GM19455 (cell line): Measurements from ENCODE around the gene PLA2G4B.
"Not testable (repeated sequence)": the region's sequence is repeated elsewhere in the genome, so short reads cannot be mapped to it uniquely, and the experiment has no call there.

Source experiments
- ATAC-seq: cut with Tn5 transposase; IDR thresholded peaks from one replicate; pipeline ENCODE4 v1.9.1; 2021; ENCODE audit not compliant: unreplicated experiment

Gene PLA2G4B

DNA sequence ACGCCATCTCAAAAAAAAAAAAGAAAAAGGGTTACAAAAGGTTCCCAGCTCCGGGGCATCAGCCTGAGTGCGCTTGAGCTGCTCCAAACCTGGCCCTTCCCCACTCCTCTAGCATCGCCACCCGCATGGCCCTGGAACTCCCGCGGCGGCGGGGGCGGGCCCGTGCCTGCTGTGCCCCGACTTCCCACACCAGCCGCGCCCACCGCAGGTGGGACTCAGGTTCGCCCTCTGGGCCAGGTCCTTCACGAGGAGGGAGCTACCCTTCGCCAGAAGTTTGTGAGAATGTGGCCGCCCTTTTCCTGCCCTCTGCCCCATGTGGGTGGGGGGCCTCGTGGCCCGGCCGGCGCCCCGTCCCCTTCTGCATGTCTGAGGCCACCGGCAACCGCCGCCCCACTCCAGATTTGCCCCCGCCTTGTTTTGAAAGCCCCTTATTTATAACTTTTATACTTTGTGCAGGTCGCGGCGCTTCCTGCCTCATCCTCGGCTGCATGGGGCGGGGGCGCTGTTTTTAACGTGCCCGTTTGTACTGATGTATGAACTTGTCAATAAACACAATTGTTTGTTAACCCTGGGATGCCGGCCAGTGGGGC is 11.3 kb upstream of the PLA2G4B start:
- peak; percentile 3 for ATAC-seq

- peak; percentile 65 for ATAC-seq
These were observed 10.5 kb upstream of the PLA2G4B start, which contains the start of gene JMJD7 for GRCh38 chr15:41827880-41828806. TSS of gene JMJD7 (plus strand) at chr15:41828092. CDS start at chr15:41828125, 33 bp downstream.

- ATAC-seq: no peak
These were observed 9.9 kb upstream of the PLA2G4B start for GRCh38 chr15:41828807-41829141.

DNA sequence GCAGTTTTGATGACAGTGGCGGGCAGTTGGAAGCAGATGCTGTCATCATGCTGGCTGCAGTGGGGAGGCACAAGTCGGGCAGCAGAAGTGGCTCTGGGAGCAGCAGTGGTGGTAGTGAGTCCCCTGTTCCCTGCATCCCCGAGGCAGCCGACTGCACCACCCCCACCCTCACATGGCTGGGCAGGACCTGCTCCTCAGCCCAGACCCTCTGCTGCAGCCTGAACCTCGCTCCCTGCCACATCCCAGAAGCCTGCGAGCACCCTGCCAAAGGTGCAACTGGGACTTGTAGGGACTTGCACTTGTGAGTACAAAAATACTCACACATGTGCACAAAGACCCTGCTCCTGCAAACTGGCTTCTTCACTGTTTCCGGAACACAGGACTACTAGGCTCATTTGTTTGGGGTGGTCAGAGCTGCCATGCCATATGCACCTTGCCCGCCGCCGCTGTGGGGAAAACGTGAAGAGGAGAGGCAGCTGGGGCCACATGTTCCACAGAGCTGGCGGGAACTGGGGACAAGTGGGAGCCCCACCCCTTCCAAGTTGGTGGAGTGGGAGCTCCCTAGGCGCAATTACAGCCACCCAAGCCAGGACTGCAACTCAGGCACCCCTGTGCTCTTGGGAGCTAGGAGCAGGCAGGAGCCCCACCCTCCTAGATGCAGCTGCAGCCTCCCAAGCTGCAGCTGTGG is 8.5 kb upstream of the PLA2G4B start:
- ATAC-seq: no peak

DNA sequence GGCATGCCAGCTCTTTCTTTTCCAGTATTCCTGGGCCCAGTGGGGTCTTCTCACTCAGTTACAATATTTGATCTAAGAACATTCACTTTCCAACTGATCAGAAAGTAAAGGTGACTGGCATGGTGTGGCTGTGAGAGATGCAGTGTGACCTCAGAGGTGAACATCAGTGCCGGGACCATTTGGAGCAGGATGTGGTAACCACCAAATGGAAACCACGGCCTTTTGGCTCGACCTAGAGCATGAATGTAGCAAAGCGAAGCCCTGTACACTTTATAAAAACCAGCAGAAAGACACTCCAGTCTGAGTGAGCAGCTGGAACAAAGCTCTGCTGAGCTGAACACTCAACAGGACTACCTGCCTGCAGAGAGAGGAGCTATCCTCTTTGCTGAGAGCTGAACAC is 7.4 kb upstream of the PLA2G4B start:
- not testable (repeated sequence) for ATAC-seq

DNA sequence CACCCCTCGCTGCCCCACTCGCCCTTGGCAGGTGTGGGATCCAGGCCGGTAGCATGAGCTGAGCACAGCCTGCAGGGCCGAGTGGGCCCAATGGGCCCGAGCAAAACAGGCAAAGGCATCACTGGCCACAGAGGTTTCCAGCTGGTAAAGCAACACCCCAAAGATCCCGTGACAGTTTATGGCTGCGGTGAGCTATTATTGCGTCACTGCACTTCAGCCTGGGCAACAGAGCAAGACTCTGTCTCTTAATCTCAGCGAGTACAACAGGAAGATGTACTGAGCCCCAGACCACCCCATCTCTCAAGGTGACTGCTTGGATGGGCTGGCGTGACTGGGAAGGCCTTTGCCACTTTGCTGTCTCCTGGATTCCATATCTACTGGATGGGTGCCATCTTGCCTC is 6.4 kb upstream of the PLA2G4B start:
- no peak for ATAC-seq

DNA sequence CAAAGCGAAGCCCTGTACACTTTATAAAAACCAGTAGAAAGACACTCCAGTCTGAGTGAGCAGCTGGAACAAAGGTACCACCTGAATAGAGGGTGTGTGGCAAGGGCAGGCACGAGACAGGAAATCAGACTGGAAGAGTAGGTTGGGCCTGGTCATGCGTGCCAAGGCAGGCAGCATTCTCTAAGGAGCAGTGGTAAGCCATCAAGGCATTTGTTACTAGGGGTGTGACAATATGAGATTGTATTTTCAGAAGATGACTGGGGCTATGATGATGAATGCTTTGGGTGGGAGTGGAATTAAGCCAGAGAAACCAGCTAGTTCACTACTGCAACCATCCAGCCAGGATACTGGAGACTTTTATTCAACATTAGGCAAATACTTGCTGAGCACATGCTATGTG is 5.8 kb upstream of the PLA2G4B start:
- no peak for ATAC-seq

DNA sequence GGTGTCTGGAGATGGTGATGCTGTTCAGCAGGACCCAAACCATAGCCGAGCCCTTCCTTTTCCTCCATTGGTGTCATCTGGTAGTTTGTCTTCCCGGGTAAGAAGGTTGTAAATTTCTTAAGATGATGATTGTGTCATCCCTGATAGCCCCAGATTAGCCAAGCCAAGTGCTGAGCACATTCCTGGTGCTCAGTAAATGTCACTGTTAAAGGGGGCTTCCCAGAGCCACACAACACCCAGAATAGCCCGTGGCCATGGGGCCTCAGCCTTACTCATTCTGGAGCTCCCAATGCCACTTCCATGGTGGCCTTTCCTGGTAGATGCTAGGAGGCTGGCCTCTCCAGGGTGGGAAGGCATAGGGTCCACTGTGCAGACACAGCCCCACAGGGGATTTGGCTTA is 4.6 kb upstream of the PLA2G4B start:
- ATAC-seq: no peak

DNA sequence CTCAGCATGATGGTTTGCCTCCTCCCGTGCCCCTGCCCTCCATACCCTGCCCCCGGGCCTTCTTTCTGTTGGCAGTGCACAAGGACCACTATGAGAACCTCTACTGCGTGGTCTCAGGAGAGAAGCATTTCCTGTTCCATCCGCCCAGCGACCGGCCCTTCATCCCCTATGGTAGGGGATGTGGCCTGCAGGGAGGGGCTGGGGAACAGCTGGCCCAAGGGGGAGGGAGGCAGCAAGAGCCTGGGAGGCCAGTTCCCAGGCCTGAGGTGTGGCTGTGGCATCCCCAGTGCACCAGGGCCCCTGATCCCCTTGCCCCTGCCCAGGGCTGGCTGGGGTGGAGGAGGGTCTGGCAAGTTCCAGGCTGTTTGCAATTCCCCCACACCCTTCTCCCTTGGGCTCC is 2.6 kb upstream of the PLA2G4B start:
- ATAC-seq: no peak

DNA sequence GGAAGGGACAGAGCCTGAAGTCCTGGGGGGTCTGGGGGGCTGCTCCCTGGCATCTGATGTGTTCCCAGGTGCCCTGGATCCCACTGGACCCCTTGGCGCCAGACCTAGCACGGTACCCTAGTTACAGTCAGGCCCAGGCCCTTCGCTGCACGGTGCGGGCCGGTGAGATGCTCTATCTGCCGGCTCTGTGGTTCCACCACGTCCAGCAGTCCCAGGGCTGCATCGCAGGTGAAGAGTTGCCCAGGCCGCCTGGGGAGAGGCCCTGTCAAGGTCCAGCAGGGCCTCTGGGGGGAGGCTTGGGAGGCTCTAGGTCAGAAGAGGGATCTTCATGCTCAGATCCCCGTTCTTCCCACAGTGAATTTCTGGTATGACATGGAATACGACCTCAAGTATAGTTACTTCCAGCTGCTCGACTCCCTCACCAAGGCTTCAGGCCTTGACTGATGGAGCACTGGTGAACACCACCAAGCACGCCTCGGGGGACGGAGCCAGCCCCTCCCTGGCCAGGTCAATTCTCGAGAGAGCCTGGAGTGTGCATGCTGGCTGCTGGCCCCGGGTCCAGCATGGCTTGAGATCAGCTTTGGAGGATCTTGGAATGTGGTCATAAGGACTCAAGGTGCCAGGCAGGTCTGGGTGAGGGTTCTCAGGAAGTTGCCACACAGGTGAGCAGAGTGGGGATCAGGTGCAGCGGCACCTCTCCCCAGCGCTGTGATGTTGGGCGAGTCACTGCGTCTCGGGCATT is 1.8 kb upstream of the PLA2G4B start:
- ATAC-seq: no peak

- no peak for ATAC-seq
These were observed 1.3 kb downstream of the PLA2G4B start for GRCh38 chr15:41839781-41840491.

DNA sequence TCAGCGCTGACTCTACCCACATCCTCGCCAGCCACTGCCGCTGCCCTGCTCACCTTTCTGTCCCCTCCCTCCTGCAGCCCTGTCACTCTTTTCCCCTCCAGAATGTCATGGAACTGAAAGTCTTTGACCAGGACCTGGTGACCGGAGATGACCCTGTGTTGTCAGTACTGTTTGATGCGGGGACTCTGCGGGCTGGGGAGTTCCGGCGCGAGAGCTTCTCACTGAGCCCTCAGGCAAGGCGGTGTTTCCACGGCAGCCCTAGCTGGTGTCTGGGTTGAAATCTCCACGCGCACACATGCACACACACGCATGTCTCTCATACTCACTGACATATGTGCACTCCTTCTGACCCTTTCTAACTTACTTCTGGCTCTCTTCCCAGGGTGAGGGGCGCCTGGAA is 2.0 kb downstream of the PLA2G4B start:
- ATAC-seq: no peak

DNA sequence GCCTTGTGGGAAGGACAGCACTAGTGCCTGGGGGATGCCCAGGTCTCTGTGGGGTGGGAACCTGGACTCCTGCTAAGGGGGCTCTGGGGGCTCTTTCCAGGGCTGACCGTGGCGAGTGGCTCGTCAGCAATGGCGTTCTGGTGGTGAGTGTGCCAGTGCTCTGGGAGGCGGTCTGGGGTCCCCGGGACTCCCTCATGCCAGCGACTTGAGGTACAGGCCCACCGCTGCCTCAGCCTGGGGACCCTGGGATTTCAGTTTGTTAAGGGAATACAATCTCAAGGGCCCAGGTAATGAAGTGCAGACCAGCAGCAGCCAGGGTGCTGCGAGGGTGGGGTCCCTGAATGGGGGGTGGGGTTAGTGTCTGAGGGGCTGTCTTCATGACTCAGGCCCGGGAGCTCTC is 2.5 kb downstream of the PLA2G4B start:
- ATAC-seq: no peak

DNA sequence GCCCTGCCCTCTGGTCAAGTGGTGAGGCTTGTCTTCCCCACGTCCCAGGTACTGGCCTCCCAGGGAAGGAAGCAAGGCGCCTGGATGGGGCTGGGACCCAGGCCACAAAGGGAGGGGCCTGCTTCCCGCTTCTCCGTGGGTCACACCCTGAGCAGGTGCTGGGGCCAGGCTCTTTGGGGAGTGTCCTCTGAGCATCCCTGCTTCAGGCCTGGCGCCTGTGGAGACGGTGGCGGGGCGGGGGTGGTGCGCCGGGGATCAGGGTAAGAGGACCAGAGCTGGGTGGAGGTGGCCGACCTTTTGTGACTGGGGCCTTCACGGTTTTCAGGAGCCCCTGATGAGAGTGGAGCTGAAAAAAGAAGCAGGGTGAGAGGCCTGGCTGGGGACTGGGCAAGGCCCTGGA is 3.6 kb downstream of the PLA2G4B start:
- no peak for ATAC-seq

GRCh38 chr15:41843571-41843970 is 4.9 kb downstream of the PLA2G4B start:
- no peak for ATAC-seq

DNA sequence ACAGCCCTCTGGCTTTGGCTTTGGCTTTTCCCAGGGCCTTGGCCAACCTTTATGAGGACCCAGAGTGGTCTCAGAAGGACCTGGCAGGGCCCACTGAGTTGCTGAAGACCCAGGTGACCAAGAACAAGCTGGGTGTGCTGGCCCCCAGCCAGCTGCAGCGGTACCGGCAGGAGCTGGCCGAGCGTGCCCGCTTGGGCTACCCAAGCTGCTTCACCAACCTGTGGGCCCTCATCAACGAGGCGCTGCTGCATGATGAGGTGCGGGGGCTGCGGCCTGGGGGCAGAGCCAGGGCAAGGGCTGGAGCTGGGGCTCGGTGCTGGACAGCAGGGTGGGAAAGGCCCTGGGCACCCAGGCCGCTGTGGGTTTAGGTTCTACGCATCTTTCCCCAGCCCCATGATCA is 6.2 kb downstream of the PLA2G4B start:
- no peak for ATAC-seq

DNA sequence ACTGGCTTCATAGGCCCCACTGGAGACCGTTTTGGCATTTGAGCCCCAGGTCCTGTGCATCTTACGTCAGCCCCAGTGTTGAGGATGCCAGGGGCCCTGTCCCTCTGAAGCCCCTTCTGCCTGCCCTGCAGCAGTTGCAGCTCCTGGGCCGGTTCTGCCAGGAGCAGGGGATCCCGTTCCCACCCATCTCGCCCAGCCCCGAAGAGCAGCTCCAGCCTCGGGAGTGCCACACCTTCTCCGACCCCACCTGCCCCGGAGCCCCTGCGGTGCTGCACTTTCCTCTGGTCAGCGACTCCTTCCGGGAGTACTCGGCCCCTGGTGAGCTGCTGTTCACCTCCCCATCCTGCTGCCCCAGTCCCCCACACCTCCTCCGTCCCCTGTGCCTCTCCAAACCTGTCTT is 8.6 kb downstream of the PLA2G4B start:
- ATAC-seq: no peak

- ATAC-seq: no peak
These were observed 9.3 kb downstream of the PLA2G4B start for GRCh38 chr15:41847981-41848380.

GRCh38 chr15:41848631-41849030 is 10.0 kb downstream of the PLA2G4B start:
- no peak for ATAC-seq

DNA sequence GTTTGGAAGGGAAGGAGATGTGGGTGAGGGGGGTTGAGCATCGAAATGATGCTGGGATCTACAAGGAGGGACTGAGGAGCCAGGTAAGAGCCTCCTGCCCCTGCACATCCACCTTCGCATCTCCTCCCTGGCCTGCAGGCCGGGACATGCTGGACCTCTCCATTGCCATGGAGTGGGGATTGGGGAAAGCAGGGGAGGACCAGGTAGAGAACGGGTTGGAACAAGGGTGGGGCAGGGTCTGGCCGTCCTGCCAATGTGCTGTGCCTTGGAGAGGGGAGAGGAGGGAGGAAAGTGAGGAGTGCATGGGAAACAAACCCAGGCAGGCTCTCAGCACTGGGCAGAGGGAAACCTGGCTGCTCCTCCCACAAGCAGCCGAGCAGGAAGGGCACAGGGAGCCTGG is 10.6 kb downstream of the PLA2G4B start:
- no peak for ATAC-seq

- no peak for ATAC-seq
These were observed 11.2 kb downstream of the PLA2G4B start for GRCh38 chr15:41849861-41850260.
